Liver (tissue), 3 donors: ENCODE data around the gene ARPC1A.

Experiments used
- FOXA1 ChIP-seq: IDR thresholded peaks from 2 replicates; pipeline ENCODE4 v1.6.1; 2016; ENCODE audit warnings: antibody characterized with exemption
- RAD21 ChIP-seq, 2 donors: IDR thresholded peaks; 2 replicates each; pipeline ENCODE4 v1.6.1; 2016; ENCODE audit warnings: antibody characterized with exemption in 2 of 2, mild to moderate bottlenecking in 2 of 2
- SP1 ChIP-seq: IDR thresholded peaks from 2 replicates; pipeline ENCODE4 v1.6.1; 2018; ENCODE audit warnings: antibody characterized with exemption, mild to moderate bottlenecking
- TAF1 ChIP-seq: conservative IDR thresholded peaks from 2 replicates; pipeline ENCODE4 v1.6.1; 2016; ENCODE audit warnings: antibody characterized with exemption, mild to moderate bottlenecking
- TF ChIP-seq, protein P1 (sequence below): fragments of 150-350 bp; IDR thresholded peaks from 2 replicates; pipeline ENCODE4 v1.5.1; 2017; ENCODE audit warnings: improper control_type of control experiment, low read depth, low read length; ENCODE audit not compliant: missing input control
- donor health status: healthy.
- donor health status: healthy.

DNA sequence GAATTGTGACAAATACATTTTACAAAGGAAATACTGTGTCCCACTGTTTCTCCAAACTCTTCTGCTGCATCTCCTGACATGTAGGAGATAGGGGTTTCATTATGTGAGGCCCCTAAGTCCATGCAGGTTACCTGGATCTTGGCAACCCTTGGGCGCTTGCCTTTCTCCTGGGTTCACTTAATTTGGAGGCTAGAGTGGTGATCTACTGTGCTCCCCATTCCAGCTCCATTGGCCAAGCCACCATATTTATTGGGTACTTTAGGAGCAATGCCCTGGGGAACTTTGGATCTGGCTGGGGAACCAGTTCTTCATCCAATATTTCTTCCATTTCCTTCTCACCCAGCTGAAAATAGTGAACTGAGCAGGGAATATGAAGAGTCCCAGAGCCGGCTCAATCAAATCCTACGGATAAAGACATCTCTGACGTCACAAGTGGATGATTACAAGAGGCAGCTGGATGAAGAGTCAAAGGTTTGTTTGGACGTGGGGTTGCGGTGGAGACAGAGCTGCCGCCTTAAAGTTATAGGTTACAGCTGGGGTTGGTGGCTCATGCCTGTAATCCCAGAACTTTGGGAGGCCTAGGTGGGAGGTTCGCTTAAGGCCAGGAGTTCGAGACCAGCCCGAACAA is 34.6 kb upstream of the ARPC1A start:
- TF ChIP-seq, protein P1, sequence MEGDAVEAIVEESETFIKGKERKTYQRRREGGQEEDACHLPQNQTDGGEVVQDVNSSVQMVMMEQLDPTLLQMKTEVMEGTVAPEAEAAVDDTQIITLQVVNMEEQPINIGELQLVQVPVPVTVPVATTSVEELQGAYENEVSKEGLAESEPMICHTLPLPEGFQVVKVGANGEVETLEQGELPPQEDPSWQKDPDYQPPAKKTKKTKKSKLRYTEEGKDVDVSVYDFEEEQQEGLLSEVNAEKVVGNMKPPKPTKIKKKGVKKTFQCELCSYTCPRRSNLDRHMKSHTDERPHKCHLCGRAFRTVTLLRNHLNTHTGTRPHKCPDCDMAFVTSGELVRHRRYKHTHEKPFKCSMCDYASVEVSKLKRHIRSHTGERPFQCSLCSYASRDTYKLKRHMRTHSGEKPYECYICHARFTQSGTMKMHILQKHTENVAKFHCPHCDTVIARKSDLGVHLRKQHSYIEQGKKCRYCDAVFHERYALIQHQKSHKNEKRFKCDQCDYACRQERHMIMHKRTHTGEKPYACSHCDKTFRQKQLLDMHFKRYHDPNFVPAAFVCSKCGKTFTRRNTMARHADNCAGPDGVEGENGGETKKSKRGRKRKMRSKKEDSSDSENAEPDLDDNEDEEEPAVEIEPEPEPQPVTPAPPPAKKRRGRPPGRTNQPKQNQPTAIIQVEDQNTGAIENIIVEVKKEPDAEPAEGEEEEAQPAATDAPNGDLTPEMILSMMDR, result no peak
- TF ChIP-seq RAD21 (IDR thresholded peaks at IDR 0.05) (no peak), SP1 (no peak), TAF1 (no peak), FOXA1 (no peak)
